Measurements from ENCODE around the gene EFR3B.

DNA sequence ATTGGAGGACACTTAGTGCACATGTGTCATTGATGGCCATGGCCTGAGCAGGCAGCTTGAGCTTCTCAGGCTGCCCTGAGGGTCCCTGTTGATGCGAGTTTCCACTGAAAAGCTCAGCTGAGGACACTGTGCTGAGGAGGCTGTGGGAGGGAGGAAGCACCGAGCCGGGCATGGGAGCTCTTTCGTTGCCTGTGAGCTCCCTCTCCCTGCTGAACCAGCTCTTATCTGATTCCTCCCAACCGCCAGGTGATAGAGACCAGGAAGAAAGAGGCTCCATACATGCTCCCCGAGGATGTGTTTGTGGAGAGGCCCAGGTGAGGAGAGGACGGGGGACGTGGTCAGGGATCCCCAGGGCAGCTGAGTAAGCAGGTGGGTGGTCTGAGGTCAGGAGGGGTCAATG is 99.2 kb downstream of the EFR3B start:
- no peak for TF ChIP-seq CTCF (IDR thresholded peaks at IDR 0.05)
- no peak for TF ChIP-seq POLR2A (IDR thresholded peaks at IDR 0.05)
